Mucosa of stomach (tissue), 1 donor: ENCODE results near the gene C18orf63.

ENCODE experiments used
- H3K27me3 ChIP-seq: one replicate; pipeline ENCODE4 v1.7.0; 2013; ENCODE audit warnings: mild to moderate bottlenecking, low read length; ENCODE audit not compliant: control insufficient read depth, insufficient read depth
- H3K36me3 ChIP-seq: one replicate; pipeline ENCODE4 v1.7.0; 2013; ENCODE audit warnings: low read length; ENCODE audit not compliant: control insufficient read depth, insufficient read depth
- H3K4me1 ChIP-seq: one replicate; pipeline ENCODE4 v1.7.0; 2013; ENCODE audit warnings: mild to moderate bottlenecking, low read length; ENCODE audit not compliant: control insufficient read depth, insufficient read depth
- H3K4me3 ChIP-seq: one replicate; pipeline ENCODE4 v1.7.0; 2013; ENCODE audit warnings: low read length
- H3K9ac ChIP-seq: one replicate; pipeline ENCODE4 v1.7.0; 2013; ENCODE audit warnings: mild to moderate bottlenecking, low read length, moderate library complexity
- H3K9me3 ChIP-seq: one replicate; pipeline ENCODE4 v1.7.0; 2013; ENCODE audit warnings: mild to moderate bottlenecking, low read length, moderate library complexity; ENCODE audit not compliant: control insufficient read depth
- donor health status: Pancreatic carcinoma.

C18orf63 gene

DNA sequence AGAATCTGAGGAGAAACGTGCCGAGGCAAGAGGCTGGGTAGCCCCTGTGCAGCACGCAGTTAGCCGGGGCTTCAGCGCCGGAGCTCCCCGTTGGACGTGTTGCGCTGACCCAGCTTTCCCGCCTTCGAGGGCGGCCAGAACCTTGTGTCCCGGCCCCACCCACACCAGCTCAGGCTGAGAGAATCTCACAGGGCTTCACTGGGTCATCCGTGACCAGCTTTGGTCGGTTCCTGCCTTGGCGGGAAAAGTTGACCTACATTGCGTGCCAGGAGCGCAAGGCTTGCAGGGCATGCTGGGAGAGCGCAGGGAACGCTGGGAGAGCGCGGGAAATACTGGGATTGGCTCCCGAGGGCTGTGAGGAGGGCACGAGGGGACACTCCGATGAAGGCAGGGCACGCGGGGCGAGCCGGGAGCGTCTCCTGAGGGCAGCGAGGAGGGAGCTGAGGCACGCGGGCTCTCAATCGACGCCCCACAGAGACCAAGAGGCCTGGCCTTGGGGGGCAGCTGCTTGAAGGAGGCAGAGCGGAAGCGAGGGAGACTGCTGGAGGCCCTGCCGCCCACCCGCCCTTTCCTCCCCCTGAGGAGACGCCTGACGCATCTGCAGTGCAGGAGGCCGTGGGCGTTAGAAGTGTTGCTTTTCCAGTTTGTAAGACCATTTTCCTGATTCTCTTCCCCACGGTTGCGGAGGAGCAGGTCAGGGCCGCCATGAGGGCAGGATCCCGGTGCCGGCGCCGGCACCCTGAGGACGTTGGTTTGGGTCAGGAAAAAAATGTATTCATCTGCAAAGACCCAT, at the start of gene C18orf63:
C18orf63 (plus strand) TSS at position 376 of the 793 bp plus-strand sequence. CDS start 2,027 bp downstream, outside the sequence.
- Histone ChIP-seq H3K27me3 (no peaks in the 10 kb centered on the region), H3K9ac (no peak within 1 kb of the TSS), H3K36me3 (no peaks in the 10 kb centered on the region), H3K4me3 (no peak within 1 kb of the TSS), H3K9me3 (no peaks in the 10 kb centered on the region), H3K4me1 (no peaks in the 10 kb centered on the region)

DNA sequence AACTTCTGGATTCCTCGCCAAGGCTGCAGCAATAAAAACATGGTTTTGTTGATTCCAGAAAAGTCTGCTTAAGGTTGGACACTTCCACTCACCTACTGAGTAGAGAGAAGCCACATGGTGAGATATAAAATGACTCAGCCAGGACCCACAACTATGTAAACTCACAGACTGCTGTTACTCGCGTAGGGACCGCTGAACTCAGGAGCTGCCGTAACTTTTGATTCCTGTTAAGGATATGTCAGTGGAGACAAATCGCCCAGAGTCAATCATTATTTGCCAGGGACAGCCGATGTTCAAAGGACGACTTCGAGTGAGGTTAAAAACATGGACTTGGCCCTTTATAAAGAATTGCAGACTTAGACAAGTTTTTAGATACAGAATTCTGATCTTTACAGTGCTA, 49.5 kb upstream of the C18orf63 start:
- Histone ChIP-seq H3K4me1 (peaks cover 5% of the 10 kb centered on the region), H3K36me3 (no peaks in the 10 kb centered on the region), H3K9ac (no peak overlapping the region), H3K9me3 (no peaks in the 10 kb centered on the region), H3K4me3 (no peak overlapping the region), H3K27me3 (no peaks in the 10 kb centered on the region)

DNA sequence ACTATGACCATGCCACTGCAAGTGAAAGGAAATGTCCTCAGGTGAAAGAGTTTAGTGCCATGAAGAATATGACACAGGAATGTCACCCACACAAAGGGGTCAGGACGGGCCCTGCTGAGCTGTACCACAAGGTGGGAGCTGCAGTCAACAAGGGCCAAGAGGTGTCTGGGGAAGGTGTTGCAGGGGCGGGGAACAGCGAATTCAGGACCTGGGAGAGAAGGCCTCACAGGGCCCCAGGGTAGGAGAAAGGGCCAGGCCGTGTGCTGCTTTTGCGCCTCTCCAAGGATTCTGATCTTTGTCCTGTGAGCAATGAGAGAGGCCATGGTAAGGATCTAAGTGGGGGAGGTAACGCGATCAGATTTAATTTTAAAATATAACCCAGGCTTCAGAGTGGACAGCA, 47.5 kb upstream of the C18orf63 start:
- H3K9ac ChIP-seq, result no peak overlapping the region
- peaks cover 5% of the 10 kb centered on the region for H3K4me1 ChIP-seq

DNA sequence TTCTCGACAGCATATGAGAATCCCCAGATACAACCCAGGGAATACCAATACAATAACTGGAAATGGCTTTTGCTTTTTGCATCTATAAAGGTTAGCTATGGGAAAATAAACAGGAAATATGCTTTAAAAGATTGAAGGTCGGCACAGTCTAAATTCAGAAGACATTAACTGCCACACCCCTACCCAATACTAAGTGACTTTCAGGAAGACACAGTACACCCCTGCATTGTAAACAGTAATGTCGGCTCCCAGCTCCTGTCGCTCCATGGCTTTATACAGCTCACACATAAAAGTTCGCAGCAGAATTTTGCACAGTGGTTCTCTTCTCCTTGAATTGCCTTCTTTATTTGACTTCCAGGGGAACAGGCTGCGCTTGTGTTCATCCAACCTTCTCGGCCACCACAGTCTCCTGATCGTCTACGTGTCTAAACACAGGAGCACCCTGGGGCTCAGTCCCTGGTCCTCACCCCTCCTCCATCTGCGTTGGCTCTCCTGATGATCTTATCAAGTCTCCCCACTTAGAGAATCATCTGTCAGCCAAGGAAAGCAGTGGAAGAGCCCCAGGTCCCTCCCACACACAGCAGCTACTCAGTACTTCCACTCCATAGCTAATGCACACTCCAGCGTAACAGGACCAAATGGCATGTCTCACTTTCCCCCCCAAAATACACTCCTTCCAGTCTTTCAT, 46.6 kb upstream of the C18orf63 start:
- Histone ChIP-seq H3K9me3 (no peaks in the 10 kb centered on the region), H3K27me3 (no peaks in the 10 kb centered on the region), H3K36me3 (no peaks in the 10 kb centered on the region), H3K4me1 (peaks cover 5% of the 10 kb centered on the region), H3K9ac (no peak overlapping the region), H3K4me3 (no peak overlapping the region)

More for the DNA sequence above, 47.5 kb upstream of the C18orf63 start:
- Histone ChIP-seq H3K4me3 (no peak overlapping the region), H3K27me3 (no peaks in the 10 kb centered on the region), H3K36me3 (no peaks in the 10 kb centered on the region), H3K9me3 (no peaks in the 10 kb centered on the region)

DNA sequence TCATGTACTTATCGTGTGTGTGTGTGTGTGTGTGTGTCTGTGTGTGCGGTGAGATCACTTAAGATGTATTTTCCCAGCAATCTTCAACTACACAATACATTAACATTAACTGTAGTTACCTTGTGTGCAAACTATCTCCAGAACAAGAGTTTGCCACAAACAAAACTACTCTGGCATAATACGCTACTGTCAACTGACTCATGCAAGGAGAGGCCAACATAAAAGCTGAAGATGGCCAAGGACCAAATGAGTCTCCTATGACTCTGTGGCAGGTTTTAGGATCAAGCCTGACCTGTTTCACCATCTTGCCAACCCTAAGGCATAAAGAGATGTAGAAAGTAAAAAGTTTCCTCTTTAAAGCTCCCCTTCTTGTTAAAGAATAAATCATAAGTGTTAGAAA, 44.0 kb upstream of the C18orf63 start:
- no peak overlapping the region for H3K9ac ChIP-seq
- no peaks in the 10 kb centered on the region for H3K4me1 ChIP-seq
- H3K9me3 ChIP-seq, result no peaks in the 10 kb centered on the region
- H3K27me3 ChIP-seq, result no peaks in the 10 kb centered on the region
- H3K4me3 ChIP-seq, result no peak overlapping the region
- no peaks in the 10 kb centered on the region for H3K36me3 ChIP-seq

DNA sequence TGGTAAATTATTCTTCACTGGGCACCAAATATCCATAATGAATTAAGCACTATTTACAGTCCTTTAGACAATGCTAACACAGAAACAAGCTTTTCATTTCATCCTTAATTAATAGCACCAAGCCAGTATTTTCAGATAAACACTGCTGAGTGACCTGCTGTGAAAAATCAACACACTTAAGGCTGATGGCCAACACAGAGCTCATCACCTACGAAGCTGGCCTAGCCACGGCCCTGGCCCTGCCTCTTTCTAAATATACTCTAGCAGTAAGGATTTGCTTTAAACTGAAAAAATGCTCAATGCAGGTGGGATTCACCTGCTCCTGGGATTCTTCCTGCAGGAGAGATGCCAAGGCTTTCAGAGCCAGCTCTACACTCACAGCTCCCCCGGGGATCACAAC, 42.2 kb upstream of the C18orf63 start:
- H3K9ac ChIP-seq, result no peak overlapping the region
- no peaks in the 10 kb centered on the region for H3K4me1 ChIP-seq
- no peaks in the 10 kb centered on the region for H3K9me3 ChIP-seq
- H3K4me3 ChIP-seq, result no peak overlapping the region
- no peaks in the 10 kb centered on the region for H3K36me3 ChIP-seq
- H3K27me3 ChIP-seq, result no peaks in the 10 kb centered on the region

DNA sequence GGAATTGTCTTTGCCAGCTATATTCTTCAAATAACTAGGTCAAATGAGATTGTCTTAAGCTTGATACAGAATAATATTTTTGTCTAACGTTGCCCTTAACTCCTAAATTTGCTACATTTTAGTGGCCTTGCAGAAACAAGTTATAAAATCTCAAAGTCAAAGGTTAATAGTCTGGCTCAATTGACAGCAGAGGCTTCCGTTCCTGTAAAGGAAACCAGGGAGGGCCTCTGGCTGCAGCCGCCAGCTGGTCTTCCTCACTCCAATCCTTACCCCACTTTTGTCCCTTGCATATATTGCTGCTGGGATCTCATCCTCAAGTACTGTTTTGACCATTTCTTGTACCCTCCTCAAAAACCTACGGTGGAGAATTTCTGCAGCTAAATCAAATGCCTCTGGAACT, 40.9 kb upstream of the C18orf63 start:
- no peaks in the 10 kb centered on the region for H3K4me1 ChIP-seq

DNA sequence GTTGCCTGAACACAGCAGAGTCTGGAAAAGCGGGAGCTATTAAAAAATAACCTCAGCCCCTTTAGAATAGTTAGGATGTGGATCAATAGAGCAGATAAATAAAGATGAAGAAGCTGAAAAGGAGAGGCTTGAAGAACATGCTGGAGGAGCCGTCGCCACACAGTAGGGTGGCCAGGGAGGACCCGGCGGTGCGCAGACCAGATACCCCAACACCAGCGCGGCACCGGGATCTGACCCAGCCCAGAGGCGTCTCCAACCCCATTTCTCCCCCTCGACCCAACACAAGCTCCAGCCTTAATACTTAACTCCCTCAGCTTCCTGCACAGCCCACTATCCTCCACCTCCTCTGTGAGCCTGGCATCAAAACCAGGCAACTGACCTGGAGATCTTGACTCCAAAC, 39.9 kb upstream of the C18orf63 start:
- Histone ChIP-seq H3K9ac (no peak overlapping the region), H3K4me1 (no peaks in the 10 kb centered on the region), H3K36me3 (no peaks in the 10 kb centered on the region), H3K27me3 (no peaks in the 10 kb centered on the region), H3K9me3 (no peaks in the 10 kb centered on the region), H3K4me3 (no peak overlapping the region)

More for the DNA sequence above, 40.9 kb upstream of the C18orf63 start:
- Histone ChIP-seq H3K4me3 (no peak overlapping the region), H3K36me3 (no peaks in the 10 kb centered on the region), H3K9me3 (no peaks in the 10 kb centered on the region), H3K9ac (no peak overlapping the region), H3K27me3 (no peaks in the 10 kb centered on the region)

DNA sequence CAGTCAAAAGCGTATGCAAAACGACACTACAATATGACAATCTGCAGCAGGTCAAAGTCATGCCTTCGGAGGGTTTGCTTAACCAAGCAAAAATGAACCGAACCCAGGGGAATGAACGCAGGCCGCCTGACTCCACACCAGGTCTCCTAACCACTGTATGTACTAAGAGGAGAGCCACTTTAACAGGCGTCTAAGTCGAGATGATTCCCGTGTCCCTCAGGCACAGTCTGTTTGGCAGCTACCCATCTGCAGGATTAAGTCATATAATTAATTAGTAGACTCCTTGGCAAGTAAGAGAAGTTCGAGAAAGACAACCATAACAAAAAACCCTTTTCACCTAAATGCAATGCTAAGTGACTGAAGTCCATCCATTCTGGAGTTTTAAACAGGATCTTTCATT, 39.0 kb upstream of the C18orf63 start:
- H3K4me3 ChIP-seq, result no peak overlapping the region
- no peak overlapping the region for H3K9ac ChIP-seq
- H3K4me1 ChIP-seq, result peaks cover 2% of the 10 kb centered on the region
- H3K36me3 ChIP-seq, result no peaks in the 10 kb centered on the region
- H3K27me3 ChIP-seq, result no peaks in the 10 kb centered on the region
- H3K9me3 ChIP-seq, result no peaks in the 10 kb centered on the region

DNA sequence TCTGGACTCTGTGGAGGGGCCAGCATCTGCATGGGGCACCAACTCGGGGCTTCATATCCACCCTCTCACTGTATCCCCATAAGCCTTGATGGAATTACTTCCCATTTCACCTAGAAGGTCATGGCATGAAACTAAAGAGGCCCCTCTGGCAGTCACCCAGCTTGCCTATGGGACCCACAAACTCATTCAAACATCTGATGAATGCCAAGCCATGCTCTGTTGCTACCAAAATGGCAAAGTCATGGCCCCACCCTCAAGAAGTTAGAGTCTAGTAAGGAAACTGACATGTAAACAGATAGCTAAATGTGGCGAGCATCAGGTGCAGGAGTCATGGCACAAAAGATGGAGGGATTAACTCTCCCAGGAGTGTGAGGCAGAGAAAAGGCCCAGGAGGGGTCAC, 38.3 kb upstream of the C18orf63 start:
- peaks cover 9% of the 10 kb centered on the region for H3K4me1 ChIP-seq
- no peaks in the 10 kb centered on the region for H3K27me3 ChIP-seq
- no peaks in the 10 kb centered on the region for H3K36me3 ChIP-seq
- no peaks in the 10 kb centered on the region for H3K9me3 ChIP-seq
- no peak overlapping the region for H3K4me3 ChIP-seq
- H3K9ac ChIP-seq, result no peak overlapping the region

DNA sequence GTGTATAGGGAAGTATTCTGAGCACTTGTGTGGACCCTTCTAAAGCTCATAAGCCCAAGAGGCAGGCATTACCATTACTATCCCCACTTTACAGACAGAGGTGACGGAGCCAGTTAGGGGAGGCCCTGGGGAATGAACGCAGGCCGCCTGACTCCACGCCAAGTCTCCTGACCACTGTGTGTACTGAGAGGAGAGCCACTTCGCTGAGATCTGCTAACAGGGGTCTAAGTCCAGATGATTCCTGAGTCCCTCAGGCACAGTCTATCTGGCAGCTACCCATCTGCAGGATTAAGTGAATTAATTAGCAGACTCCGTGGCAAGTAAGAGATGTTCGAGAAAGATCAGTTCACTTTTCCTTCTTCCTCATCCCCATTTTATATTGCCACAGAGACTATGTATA, 37.6 kb upstream of the C18orf63 start:
- H3K9me3 ChIP-seq, result no peaks in the 10 kb centered on the region
- peaks cover 17% of the 10 kb centered on the region for H3K4me1 ChIP-seq
- H3K36me3 ChIP-seq, result no peaks in the 10 kb centered on the region
- H3K4me3 ChIP-seq, result no peak overlapping the region
- no peak overlapping the region for H3K9ac ChIP-seq
- no peaks in the 10 kb centered on the region for H3K27me3 ChIP-seq

DNA sequence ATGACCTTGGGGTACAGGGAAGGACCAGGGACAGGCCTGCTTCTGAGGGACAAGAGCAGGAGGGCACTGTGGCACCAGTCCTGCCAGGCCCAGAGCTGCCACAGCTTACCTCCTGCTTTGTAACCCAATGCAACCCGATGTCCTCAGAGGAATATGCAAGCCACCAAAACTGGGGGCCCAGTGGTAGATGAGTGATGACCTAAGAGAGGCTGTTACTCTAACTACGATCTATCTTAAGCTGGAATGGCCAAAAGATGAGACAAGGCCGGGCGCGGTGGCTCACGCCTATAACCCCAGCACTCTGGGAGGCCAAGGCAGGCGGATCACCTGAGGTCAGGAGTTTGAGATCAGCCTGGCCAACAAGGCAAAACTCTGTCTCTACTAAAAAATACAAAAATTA, 36.7 kb upstream of the C18orf63 start:
- Histone ChIP-seq H3K36me3 (no peaks in the 10 kb centered on the region), H3K9ac (no peak overlapping the region), H3K27me3 (no peaks in the 10 kb centered on the region), H3K9me3 (no peaks in the 10 kb centered on the region), H3K4me1 (peaks cover 26% of the 10 kb centered on the region), H3K4me3 (no peak overlapping the region)
